ENCODE measurements around the gene SNTG2. TPM values are rescaled to one million over a fixed set of nuclear protein-coding genes. Genes with fewer than 3 reads are reported as not detected.

SNTG2 gene
- total RNA-seq, 1 donor from 2014 or later: 11.8 TPM

DNA sequence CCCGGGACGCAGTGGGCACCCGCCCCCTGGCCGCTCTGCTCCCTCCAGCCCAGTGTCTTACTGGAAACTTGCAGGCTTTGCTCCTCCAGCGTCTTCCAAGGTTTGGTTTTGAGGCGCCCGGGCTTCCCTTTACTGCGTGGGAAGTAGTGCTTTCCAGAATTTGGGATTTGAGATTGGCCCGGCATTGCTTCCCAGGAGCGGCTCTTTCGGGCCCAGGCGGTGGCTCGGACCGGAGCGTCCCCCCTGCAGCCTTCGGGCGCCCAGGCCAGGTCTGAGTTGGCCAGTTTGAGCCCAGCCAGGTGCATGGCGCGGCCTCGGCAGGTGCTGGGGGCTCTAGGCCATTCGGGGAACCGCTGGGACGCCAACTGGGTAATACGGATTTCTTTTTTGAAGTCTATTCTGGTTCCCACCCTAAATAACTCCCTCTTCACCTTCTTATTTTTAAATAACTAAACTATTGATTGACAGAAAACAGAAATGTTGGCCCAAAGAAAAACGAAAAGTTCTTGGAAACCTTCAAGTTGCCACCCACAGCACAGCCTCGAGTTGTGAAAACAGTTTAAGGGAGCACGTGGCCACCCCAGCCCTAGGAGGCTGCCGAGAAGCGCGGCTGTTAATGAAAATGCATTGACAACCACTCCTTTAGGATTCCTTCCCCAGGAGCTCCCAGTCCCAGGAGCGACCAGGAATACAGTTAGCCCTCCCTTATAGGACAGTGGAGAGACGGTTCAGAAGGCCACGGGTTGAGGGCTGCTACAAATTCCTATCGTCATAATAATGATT is 766 bp downstream of the SNTG2 start:
- no peak for DNase-seq (ENCODE audit: extremely low spot score in 2 of 2)
- Histone ChIP-seq H3K9me3 (no peaks in the 10 kb centered on the region), H3K27ac (peak overlapping the region; percentile 40), H3K36me3 (no peaks in the 10 kb centered on the region), H3K4me1 (peaks cover 11% of the 10 kb centered on the region), H3K4me3 (peak overlapping the region; percentile 45 to 50), H3K27me3 (peaks cover 11% of the 10 kb centered on the region)
- TF ChIP-seq POLR2AphosphoS5 (IDR thresholded peaks at IDR 0.05; ENCODE audit: insufficient read depth in 1 of 2, low read depth in 1 of 2) (no peak), POLR2A (IDR thresholded peaks at IDR 0.05) (no peak)
- TF ChIP-seq, protein P1, sequence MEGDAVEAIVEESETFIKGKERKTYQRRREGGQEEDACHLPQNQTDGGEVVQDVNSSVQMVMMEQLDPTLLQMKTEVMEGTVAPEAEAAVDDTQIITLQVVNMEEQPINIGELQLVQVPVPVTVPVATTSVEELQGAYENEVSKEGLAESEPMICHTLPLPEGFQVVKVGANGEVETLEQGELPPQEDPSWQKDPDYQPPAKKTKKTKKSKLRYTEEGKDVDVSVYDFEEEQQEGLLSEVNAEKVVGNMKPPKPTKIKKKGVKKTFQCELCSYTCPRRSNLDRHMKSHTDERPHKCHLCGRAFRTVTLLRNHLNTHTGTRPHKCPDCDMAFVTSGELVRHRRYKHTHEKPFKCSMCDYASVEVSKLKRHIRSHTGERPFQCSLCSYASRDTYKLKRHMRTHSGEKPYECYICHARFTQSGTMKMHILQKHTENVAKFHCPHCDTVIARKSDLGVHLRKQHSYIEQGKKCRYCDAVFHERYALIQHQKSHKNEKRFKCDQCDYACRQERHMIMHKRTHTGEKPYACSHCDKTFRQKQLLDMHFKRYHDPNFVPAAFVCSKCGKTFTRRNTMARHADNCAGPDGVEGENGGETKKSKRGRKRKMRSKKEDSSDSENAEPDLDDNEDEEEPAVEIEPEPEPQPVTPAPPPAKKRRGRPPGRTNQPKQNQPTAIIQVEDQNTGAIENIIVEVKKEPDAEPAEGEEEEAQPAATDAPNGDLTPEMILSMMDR (IDR thresholded peaks at IDR 0.05): no peak
- intact Hi-C loops (cut with DNase I): no loop called here

DNA sequence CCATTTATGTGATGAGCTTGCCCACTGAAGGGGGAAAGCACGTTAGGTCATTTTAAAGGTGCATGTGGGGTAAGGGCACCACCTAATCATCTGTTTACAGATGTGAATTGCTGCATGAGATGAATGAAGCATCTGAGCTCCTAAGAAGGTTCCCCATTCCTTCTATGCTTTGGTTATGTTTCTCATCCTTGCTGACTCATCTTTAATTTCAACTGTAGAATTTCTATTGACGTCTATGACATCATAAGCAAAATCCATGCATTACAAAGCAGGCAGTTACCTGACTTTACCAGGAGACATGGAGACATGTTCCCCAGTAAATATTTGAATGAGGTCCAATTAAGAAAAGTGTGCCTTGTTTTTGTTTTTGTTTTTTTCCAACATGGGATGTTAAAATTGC is 2.8 kb downstream of the SNTG2 start:
- no peaks in the 10 kb centered on the region for H3K36me3 ChIP-seq
- H3K27me3 ChIP-seq: peaks cover 11% of the 10 kb centered on the region
- peaks cover 11% of the 10 kb centered on the region for H3K4me1 ChIP-seq
- H3K9me3 ChIP-seq: no peaks in the 10 kb centered on the region
- no peak overlapping the region for H3K4me3 ChIP-seq
- intact Hi-C loops (cut with DNase I): no loop called here
- TF ChIP-seq POLR2AphosphoS5 (IDR thresholded peaks at IDR 0.05; ENCODE audit: insufficient read depth in 1 of 2, low read depth in 1 of 2) (no peak), POLR2A (IDR thresholded peaks at IDR 0.05) (no peak)
- TF ChIP-seq, protein P1 (IDR thresholded peaks at IDR 0.05): no peak
- no peak overlapping the region for H3K27ac ChIP-seq
- no peak for DNase-seq (ENCODE audit: extremely low spot score in 2 of 2)

DNA sequence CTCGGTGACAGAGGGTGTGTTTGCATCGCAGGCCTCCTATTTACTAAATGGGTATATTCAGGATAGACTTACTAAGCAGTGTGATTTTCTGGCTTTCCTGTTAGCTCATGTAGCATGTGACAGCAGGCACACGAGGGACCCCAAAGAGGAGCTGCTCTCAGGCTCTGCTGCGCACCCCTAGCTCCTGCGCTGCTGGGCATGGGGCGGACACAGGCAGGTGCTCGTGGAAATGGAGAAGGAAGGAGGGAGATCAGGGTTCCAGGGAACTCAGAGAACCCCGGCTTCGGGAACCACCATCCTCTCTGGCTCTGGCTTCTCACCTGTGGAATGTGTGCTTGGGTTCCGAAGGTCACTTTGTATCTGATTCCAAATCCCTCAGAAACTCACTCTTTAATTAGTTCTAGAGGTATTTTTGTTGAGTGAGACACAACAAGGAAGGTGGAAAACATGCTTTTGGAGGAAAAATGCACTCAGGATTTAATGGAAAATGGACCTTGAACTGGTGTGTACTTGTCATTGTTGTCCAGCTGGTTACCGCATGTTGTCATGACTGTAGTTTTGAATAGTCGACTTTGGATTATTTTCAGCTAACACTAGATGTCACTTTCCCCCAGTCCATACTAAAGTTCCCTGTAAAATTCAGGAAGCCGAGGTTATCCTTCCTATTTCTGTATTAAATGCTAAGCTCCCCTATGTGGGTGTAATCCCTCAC is 3.5 kb downstream of the SNTG2 start:
- no peaks in the 10 kb centered on the region for H3K9me3 ChIP-seq
- peaks cover 11% of the 10 kb centered on the region for H3K4me1 ChIP-seq
- DNase-seq (ENCODE audit: extremely low spot score in 2 of 2): no peak
- H3K27ac ChIP-seq: no peak overlapping the region
- H3K4me3 ChIP-seq: no peak overlapping the region
- peaks cover 10% of the 10 kb centered on the region for H3K27me3 ChIP-seq
- no peaks in the 10 kb centered on the region for H3K36me3 ChIP-seq
- intact Hi-C loops (cut with DNase I): no loop called here
- TF ChIP-seq POLR2AphosphoS5 (IDR thresholded peaks at IDR 0.05; ENCODE audit: insufficient read depth in 1 of 2, low read depth in 1 of 2): no peak
- no peak for TF ChIP-seq POLR2A (IDR thresholded peaks at IDR 0.05)
- TF ChIP-seq, protein P1 (IDR thresholded peaks at IDR 0.05): no peak

DNA sequence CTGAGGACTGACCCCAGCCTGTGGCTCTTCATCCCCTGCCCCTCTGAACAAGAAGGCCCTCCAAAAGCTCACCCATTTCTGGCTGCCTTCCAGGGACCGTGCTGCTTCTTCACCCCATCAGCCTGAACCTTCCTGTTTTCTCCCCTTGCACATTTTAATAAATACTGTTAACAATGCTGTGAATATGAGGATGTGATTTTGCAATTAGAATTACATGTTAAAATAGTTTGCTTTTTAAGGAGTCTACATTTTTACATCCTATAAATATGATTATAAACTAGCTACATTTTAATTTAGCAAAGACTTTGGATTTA is 4.0 kb downstream of the SNTG2 start:
- Histone ChIP-seq H3K36me3 (no peaks in the 10 kb centered on the region), H3K9me3 (no peaks in the 10 kb centered on the region), H3K27ac (no peak overlapping the region), H3K4me3 (no peak overlapping the region), H3K4me1 (peaks cover 8% of the 10 kb centered on the region), H3K27me3 (peaks cover 5% of the 10 kb centered on the region)
- no peak for TF ChIP-seq POLR2AphosphoS5 (IDR thresholded peaks at IDR 0.05; ENCODE audit: insufficient read depth in 1 of 2, low read depth in 1 of 2)
- TF ChIP-seq, protein P1 (IDR thresholded peaks at IDR 0.05): no peak
- TF ChIP-seq POLR2A (IDR thresholded peaks at IDR 0.05): no peak
- intact Hi-C loops (cut with DNase I): no loop called here
- no peak for DNase-seq (ENCODE audit: extremely low spot score in 2 of 2)
